ENCODE results near the gene NLGN4X.

NLGN4X gene

DNA sequence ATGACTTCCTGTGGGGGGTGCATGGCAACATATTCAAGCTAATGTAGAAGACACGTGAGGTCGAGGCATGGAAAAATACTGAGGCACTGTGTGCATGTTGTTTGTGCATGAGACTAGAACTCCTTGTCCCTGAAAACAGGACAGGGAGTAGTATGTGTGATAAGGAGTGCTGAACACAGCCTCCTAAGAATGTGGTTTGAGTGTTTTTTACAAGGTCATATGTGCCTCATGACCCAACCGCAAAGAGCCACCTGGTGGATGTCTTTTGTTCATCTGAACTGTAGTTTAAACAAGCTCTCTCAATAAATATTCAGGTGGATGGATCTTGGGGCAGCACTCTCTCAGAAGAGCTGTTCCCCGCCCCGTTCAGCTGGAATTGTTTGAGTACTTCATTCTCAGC lies 226.6 kb downstream of the NLGN4X start:
- DNase-seq, result no peak

DNA sequence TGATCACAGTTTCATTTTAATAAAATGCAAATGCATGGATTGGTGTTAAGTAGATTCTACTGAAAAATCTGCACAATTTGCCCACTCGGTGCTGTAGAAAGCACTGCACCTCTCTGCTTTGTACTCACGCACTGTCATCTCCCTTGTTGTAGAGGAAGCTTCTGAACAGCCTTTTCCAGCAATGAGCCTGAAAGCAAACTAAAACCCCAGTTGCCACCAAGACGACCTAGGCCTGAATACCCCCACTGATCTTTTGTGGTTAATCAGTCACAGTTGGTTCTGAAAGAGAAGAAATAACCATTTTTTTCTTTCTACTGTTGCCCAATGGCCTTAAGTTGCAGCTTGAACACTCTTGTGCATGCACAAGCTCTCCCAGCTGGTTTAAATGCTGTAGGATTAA lies 229.8 kb downstream of the NLGN4X start:
- no peak for DNase-seq

DNA sequence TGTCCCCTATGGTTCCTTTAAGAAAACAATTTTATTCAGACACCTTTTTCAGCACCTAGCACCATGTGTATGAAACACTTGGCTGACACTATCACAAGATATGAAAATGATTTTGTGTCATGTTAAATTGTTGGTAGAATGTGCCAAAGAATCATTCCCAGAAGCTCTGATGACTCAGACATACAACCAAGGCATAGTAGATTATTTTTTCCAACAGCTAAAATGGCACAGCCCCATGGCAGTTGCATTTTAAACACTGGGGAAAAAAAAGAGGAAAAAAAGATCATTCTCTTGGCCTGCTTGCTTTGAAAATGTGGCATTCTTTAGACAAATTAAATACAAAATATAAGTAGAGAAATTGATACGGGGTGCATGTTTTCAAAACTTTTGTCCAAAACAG lies 230.2 kb downstream of the NLGN4X start:
- DNase-seq, result no peak

DNA sequence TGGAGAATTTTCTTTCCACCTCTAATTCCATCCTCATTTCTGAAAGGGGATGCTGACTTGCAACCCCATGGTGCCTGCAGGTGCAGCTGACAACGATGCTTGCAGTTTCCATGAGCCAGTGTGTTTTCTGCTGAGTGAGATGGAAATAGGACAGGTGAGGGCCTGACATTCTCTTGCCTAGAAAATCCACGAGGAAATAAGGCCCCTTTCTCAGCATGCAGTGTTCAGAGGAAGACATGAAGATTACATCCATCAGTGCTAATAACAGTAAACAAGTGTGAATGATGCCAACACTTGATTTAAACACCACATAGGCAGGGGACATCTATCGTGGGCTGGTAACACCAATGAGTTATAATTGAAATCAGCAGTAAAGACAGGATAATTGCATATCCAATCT lies 237.3 kb downstream of the NLGN4X start:
- no peak for DNase-seq

DNA sequence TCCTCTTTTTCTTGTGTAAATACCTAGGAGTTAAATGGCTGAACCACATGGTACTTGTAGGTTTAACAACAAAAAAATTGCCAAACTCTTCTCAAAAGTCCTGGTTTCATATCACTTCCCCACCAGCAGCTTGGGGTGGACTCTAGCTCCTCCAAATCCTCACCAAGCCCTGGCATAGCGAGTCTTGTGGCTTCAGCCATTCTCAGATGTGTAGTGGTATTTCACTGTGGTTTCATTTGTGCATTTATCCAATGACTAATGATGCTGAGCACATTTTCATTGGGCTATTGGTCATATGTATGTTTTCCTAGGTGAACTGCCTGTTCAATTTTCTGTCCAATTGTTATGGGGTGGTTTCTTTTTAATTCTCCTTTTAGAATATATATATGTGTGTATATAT lies 249.3 kb downstream of the NLGN4X start:
- DNase-seq, result no peak

DNA sequence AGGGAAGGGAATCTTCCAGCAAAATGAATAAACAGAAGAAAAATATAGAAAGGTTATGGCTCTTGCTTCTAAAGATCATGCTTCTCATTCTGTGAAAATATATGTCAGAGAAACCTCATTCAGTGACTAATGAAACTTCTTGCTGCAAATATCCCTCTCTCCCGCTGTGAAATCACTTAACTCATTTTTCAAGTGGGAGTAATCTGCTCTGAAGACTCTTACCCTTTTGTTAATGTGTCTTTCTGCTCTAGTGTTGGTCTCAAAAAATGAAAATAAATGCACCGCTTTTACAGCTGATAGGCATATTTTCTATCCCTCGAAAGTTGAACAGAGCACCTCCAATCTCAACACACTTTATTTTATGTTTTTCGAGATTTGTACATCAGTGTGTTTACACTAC lies 252.3 kb downstream of the NLGN4X start:
- DNase-seq, result no peak

DNA sequence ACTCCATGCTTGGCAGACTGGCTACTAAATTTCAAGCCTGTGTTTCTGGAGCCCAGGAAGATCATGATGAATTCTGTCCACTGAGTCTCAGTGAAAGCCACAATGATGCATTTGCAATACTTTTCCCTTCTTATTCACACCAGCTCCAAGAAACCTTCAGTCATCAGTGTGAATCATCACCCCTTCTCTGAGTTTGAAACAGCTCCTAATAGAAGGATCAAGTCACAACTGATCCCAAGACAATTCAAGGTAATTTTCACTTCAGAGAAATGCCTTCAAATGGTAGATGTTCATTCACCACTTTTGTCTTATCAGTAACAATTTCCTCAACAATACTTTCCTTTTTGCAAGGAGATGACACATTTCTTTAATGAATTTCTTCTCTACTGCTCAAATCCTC lies 257.4 kb downstream of the NLGN4X start:
- no peak for DNase-seq

DNA sequence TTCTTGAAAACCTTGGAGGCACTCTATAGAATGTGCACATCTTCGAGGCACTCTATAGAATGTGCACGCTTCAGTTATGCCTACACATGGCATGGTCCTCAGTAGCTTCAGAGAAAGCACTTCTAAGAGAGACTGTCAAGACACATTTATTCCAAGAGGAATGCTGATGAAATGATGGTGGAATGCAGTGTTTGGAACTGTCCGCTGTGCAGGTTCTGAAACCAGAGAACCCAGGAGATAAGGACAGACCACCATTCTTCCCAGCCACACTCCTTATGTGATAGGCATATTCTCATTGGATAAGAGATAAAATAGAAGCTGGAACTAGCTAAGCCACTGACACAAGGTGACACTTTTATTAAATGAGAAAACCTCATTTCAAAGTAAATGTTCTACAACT lies 263.3 kb downstream of the NLGN4X start:
- no peak for DNase-seq

DNA sequence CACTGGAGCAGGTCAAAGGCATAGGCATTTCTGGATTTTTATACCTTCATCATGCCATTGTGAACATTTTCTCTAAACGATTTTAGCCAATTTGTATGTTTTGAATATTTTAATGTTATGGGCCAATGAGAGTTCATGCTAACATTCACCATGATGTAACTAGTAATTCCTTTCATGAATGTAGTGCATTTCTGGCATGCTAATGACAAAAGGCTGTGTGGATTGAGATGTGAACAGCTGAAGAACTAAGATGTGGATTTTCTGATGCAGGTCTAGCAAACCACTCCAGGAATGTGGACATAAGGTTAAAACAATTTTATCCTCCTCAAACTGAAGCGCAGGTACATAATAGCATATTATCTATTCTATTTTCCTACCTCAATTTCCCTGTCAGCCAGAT lies 269.4 kb downstream of the NLGN4X start:
- DNase-seq, result no peak

DNA sequence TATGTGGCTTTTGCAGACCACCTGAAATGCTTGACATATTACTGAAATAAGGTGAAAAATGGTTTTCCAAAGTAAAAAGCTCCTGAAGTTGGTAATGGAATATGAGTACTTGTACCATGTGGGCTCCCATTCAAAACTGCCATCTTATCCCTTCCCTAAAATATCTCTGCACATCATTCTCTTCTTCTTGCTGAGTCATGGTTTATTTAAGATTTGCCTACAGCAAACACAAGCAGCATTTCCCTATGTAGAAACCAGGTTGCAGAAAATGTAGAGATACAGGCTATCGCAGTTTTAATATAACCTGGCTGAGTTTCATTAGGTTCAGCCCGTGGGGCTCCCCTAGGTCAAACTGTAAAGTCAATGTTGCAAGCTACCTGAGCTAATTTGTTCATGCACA lies 270.1 kb downstream of the NLGN4X start:
- DNase-seq, result no peak

DNA sequence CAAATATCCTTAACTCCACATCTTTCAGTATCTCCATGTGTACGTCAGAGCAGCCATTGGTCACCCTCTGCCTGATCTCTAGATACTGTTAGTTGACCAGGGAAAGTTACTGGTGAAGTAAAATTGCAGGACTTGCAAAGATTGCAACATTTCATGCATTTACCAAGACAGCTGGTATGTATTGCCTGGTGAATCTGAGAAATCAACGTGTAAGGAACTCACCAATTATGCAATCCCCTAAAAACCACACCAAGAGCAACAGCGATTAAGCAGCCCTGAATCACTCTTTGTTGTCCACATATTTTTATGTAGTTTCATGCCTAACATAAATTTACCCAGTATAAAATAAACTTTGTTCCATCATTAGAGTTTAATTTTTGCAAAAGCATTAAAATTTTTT lies 271.2 kb downstream of the NLGN4X start:
- no peak for DNase-seq

DNA sequence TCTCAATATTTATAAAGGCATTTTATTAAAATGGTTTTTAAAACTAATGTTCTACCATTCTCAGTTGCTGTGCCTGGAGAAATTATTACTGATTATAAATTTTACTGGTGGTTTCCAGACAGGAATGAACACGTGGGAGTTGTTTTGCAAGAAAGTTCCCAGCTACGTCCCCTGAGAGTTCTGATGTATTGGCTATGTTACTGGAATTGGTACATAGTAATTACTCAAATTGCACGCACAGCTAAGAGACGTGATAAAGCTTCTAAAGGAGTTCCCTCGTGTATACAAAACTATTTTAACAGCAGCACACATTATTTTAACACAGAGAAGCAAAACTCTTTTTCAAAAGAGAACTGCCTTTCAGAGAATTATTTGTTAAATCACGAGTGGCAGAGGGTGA lies 292.2 kb downstream of the NLGN4X start:
- no peak for DNase-seq

DNA sequence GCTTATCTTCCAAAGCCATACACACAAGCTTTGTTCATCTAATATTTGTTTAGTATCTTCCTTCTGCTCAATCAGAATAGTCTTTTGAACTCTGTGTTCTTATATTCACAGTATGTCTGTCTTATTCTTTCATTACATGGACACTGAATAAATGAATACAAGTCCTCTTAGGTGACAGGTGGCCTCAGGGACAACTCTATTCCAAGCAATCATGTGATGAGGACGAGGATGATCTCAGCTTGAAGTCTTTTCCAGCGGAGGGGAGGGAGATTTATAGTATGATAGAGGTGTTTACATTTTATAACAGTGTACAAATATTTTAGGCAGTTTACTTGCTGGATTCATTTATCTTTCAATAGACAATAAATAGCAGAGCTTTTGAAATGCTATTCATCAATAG lies 300.4 kb downstream of the NLGN4X start:
- DNase-seq, result no peak

DNA sequence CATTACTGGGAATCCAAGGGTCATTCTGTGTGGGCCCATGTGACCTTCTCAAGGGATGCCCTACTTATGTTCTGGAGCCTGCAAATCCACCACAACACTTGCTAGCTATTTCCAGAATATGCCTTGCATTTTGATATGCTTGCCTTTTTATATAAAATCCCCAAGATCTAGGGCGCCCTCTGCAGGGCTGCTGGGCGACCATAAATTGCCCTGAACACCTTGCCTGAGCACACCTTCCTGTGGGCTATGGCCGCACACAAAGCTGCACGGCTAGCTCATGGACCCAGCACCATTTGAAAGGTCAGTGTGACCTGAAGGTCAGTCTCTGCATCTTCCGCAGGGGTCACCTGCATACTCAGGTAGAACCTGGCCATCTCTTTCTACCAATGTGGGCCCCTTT lies 311.7 kb downstream of the NLGN4X start:
- DNase-seq, result peak in 2 of 3 donors; percentile 12 to 20

DNA sequence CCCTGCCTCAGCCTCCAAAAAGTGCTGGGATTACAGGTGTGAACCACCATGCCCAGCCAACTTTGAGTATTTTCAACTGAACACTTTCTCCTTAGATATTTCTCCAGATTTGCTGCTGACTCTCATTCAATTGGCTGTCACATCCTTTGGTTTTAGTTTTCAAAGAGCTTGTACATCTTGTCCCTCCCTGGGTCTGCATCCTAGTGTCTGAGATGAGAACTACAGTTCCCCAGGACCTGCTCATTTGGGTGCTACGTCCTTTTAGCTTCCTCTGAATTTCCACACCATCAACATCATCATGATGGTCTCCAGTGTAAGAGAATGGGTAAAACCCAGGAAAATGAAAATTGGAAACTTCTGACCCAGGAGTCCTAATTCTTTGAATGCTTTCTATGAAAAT lies 312.9 kb downstream of the NLGN4X start:
- no peak for DNase-seq

DNA sequence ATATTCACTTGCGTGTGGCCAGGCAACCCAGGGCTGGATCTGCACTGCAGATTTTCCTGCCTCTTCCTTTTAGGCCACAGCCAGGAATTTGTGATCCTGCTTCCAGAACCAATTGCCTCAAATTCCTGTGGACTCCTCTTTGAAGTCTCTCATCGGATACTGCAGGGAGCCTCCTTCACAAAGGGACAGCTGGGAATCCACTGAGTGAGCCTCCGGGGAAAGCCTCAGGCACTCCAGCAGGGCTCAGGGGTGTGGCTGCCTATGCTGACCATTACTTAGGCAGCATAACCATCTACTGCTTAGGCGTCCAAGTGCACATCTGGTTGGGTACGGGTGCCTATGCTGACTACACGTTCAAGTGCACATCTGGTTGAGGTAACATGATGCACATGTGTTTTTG lies 321.5 kb downstream of the NLGN4X start:
- no peak for DNase-seq

DNA sequence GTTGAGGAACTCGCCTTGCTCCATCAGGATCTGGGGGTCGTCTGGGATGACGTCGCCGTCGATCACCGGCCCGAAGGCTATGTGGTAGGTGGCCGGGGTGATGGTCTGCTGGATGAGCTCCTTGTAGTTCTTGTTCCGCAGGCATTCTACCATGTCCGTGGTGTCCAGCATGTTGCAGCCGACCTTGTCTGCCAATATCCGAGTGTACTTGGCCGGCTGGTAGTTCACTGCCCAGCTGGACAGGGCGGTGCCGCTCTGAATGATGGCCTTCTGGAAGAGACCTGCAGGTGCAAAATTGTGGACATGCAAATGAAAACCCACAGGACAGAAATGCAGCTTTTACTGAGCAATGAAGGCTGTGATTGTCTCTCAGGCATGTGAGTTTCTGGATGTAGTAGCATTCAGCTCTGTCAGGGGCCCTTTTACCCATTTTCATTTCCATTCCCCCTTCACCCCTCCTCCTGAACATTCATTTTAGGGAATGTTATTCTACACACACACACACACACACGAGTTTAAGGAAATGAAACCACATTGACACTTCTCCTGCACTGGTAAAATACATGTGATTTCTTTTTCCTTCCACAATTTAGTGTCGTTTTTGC lies 325.0 kb downstream of the NLGN4X start:
- DNase-seq, result peak in 1 of 3 donors; percentile 0

DNA sequence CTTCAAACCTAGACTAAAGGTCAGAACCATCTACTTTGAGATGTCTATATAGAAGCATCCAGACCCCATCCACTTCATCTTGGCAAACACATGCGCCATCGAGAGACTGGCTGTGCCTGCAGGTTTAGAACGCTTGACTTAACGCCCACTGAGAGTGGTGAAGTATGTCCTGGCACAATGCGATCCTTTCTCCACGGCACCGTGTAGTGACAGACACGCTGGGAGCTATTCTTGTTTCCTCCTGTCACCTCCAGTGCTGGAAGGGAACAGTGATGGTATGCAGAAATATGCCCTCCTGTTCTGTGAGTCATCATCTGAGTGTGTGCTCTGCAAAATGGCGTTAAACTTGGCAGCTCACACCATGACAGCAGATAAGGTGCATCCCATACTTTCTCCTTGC lies 330.2 kb downstream of the NLGN4X start:
- no peak for DNase-seq

DNA sequence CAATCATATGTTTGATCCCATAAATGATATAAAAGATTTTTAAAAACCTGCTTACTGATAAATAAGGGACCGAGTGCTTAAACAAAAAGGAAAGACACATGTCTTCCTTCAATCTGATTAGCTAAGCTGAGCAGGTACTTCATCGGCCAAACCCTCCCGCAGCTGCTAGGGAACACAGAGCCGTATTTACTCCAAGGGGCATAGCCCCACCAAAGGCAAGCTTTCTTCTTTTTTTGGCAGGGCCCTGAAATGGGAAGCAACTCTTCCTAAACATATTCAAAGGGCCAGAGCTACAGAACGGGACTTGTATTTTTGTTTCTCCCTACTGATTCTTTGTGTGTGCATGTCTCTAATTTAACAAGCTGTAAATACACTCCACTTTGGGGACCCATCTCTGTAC lies 337.3 kb downstream of the NLGN4X start:
- DNase-seq, result no peak

DNA sequence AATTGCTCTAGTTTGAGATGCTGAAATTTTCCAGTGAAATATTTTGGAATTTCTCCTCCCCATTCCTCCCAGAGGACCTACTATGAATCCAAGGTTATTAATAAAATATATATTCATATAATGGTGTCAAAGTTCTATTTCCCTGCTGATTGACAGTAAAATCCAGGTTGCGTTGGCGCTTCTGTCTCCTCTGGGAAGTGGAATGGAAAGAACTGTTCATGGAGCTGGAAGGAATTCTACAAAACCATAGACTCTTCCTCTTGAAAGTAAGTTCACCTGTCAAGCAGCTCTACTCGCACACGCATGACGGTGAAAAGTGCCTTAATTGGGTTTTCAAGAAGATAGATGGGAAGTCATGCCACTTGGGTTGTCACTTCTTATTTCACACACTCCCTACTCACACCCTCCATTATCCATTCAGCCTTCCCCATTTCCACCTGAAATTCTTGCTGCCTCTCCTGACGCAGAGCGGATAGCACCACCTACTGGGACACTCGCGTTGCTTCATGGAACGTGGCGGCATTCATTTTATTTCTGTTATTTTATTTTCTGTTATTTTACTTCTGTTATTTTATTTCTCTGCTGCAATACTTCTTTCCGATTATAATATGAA lies 351.6 kb downstream of the NLGN4X start:
- DNase-seq, result peak; percentile 33 to 55 (median 51)

DNA sequence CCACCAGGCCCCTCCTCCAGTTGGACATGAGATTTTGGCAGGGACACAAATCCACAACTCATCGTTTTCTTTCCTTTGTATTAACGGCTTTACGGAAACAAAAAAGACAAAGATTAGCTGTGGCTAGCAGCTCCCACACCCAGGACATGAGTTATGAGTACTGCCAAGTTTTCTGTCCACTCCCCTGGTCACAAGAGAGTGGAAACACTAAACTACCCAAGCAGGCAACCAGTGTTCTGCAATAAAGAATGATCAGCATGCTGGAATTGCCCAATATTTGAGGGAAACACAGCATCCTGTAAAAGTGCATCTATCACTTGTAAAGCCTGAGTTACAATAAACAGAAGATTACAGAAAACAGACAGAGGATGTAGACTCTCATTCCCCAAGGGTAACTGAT lies 358.4 kb downstream of the NLGN4X start:
- DNase-seq, result no peak

DNA sequence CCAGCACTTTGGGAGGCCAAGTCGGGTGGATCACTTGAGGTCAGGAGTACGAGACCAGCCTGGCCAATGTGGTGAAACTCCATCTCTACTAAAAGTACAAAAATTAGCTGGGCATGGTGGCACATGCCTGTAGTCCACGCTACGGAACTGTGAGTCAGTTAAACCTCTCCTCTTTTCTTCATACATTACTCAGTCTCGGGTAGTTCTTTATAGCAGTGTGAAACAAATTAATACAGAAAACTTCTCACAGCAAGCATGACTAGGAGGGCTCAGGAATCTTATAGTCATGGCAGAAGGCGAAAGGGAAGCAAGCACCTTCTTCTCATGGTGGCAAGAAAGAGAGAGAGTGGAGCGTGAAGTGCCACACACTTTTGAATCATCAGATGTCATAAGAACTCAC lies 358.9 kb downstream of the NLGN4X start:
- DNase-seq, result peak in 1 of 3 donors; percentile 19

DNA sequence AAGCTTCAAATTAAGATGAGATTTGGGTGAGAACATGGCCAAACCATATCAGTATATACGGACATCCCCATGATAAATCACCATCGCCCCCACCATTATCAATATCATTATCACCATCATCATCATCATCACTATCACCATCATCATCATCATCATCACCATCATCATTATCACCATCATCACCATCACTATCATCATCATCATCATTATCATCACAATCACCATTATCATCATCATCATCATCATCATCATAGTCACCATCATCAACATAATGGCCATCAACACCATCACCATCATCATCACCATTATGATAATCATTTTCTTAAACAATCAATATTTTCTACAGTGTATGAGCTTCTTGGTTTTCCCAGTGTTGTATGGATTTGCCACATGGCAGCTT lies 360.9 kb downstream of the NLGN4X start:
- DNase-seq, result no peak

DNA sequence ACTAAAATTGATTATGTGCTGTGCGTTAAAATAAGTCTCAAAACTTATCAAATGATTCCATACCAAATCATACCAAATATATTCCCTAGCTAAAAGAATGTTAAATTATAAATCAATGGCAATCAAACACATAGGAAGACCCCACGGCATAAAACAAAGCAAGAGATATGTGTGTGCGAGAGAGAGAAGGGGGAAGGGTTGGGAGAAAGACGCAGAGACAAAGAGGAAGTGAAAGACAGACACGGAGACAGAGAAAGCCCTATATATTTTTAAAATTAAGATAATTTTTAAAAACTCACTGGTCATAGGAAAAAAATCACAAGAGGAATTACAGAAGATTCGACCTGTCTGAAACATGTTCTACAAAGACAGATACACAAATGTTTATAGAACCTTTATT lies 371.4 kb downstream of the NLGN4X start:
- DNase-seq, result no peak

DNA sequence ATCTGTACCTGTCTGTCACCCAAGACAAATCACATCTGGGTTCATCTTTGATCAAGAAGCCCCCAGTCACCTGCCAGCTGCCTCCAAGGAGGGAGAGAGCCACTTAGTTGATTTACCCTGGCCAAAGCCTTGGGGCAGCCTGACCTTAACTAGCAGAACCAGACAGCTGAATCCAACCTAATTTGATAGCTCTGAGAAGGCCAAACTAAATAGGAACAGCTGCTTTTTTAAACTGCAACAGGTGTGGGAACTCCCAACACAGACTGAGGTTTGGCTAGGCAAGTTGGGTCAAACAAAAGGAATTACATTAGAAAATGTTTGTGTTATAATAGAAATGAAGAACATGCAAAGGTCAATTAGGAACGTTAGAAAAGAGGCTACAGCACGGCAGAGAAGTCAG lies 375.7 kb downstream of the NLGN4X start:
- no peak for DNase-seq
